Activated CD4-positive, CD25-positive, alpha-beta regulatory T cell treated with anti-CD3 and anti-CD28 coated beads, Interleukin-2, amount 50 U/mL, for 72 hours (primary cell): ENCODE data around the gene IKZF1.
"Not testable (repeated sequence)": the region's sequence is repeated elsewhere in the genome, so short reads cannot be mapped to it uniquely, and the experiment has no call there.

ENCODE experiments used
- DNase-seq: peaks from one replicate; pipeline ENCODE4 v3.0.0; 2021

The IKZF1 gene

GRCh38 chr7:50335795-50336754, 31.6 kb downstream of the IKZF1 start:
- DNase-seq: peak; percentile 73

GRCh38 chr7:50336894-50337703, 32.6 kb downstream of the IKZF1 start:
- no peak for DNase-seq

GRCh38 chr7:50339472-50339871, 35.0 kb downstream of the IKZF1 start:
- not testable (repeated sequence) for DNase-seq

- DNase-seq: peak; percentile 49
Measured at GRCh38 chr7:50339990-50340500, 35.5 kb downstream of the IKZF1 start.

GRCh38 chr7:50341724-50342123, 37.2 kb downstream of the IKZF1 start:
- DNase-seq: no peak

- no peak for DNase-seq
Measured at GRCh38 chr7:50342616-50343114, 38.1 kb downstream of the IKZF1 start.

- no peak for DNase-seq
Measured at GRCh38 chr7:50346545-50347497, 42.3 kb downstream of the IKZF1 start.

GRCh38 chr7:50347693-50348092, 43.2 kb downstream of the IKZF1 start:
- DNase-seq: no peak

GRCh38 chr7:50348469-50349162, 44.1 kb downstream of the IKZF1 start:
- no peak for DNase-seq

- DNase-seq: no peak
Measured at GRCh38 chr7:50349399-50349798, 44.9 kb downstream of the IKZF1 start.

- peak; percentile 74 for DNase-seq
Measured at GRCh38 chr7:50349963-50350944, 45.7 kb downstream of the IKZF1 start.

GRCh38 chr7:50351267-50351666, 46.8 kb downstream of the IKZF1 start:
- DNase-seq: no peak

GRCh38 chr7:50352282-50352681, 47.8 kb downstream of the IKZF1 start:
- DNase-seq: no peak

- no peak for DNase-seq
Measured at GRCh38 chr7:50352751-50353150, 48.2 kb downstream of the IKZF1 start.

GRCh38 chr7:50353201-50353600, 48.7 kb downstream of the IKZF1 start:
- no peak for DNase-seq

GRCh38 chr7:50353894-50354595, 49.5 kb downstream of the IKZF1 start:
- DNase-seq: no peak

GRCh38 chr7:50355817-50356178, 51.3 kb downstream of the IKZF1 start:
- no peak for DNase-seq

- DNase-seq: no peak
Measured at GRCh38 chr7:50356212-50356944, 51.9 kb downstream of the IKZF1 start.

GRCh38 chr7:50356945-50357268, 52.4 kb downstream of the IKZF1 start:
- no peak for DNase-seq
